K562 (cell line): Measurements from ENCODE around the gene BCL2L12. TPM values are rescaled to one million over a fixed set of nuclear protein-coding genes. Genes with fewer than 3 reads are reported as not detected.

ENCODE experiments used
- ATAC-seq: fragments of 200-7000 bp; cut with Tn5 transposase; 3 replicates; pipeline ENCODE4 v1.9.1; 2020; ENCODE audit warnings: moderate library complexity
- BruUV-seq: library from RNA; stranded (reverse); fragments of 400-500 nt; replicated peaks from 2 replicates; lab custom pipeline; 2021; lab: Mats Ljungman, UMichigan
- CTCF ChIA-PET: fragments of 300-600 bp; formaldehyde crosslinking; extraction: SDS; loops from one replicate; lab custom pipeline; 2021; ENCODE audit warnings: low intra/inter-chr PET ratio; lab: Yijun Ruan, JAX
- POLR2A ChIA-PET: fragments of 300-600, 350-650 bp; sonication (Branson Sonifier 250); formaldehyde crosslinking; extraction: SDS; loops from one replicate; lab custom pipeline; 2021; ENCODE audit warnings: antibody characterized with exemption, inconsistent platforms; lab: Yijun Ruan, JAX
- DNase-seq, 4 experiments: peaks; one replicate each; pipeline versions ENCODE4 v3.0.0 to v3.0.0-alpha.2; 2011 to 2018; ENCODE audit warnings: low spot score in 3 of 4, mixed read lengths in 3 of 4; ENCODE audit errors: extremely low read depth in 1 of 4
- FAIRE-seq: peaks from 2 replicates; lab custom pipeline; 2011; peaks lifted over from hg19 to GRCh38; lab: Jason Lieb, UNC
- H2AFZ ChIP-seq: 2 replicates; pipeline ENCODE4 v1.6.0; 2011; ENCODE audit warnings: low read depth, low read length, control low read depth, inconsistent platforms
- H3K27ac ChIP-seq: fragments of 200-600 bp; 3 replicates; pipeline ENCODE4 v1.8.0; 2011; ENCODE audit warnings: low read depth, mild to moderate bottlenecking, control low read depth, inconsistent platforms, low read length, moderate library complexity, mixed read lengths; ENCODE audit errors: extremely low read depth
- H3K27me3 ChIP-seq, 2 experiments: fragments of 300-600 bp in 1 of 2; 2 replicates in 1 of 2; 3 replicates in 1 of 2; pipeline versions ENCODE4 v1.6.0 to v1.8.0; 2011; ENCODE audit warnings: inconsistent platforms in 2 of 2, low read length in 2 of 2, mild to moderate bottlenecking in 1 of 2, mixed read lengths in 1 of 2, moderate library complexity in 1 of 2; ENCODE audit not compliant: control insufficient read depth in 2 of 2, insufficient read depth in 2 of 2
- H3K36me3 ChIP-seq: fragments of 300-600 bp; 3 replicates; pipeline ENCODE4 v1.8.0; 2011; ENCODE audit warnings: mild to moderate bottlenecking, low read length, inconsistent platforms; ENCODE audit not compliant: control insufficient read depth, insufficient read depth
- H3K4me1 ChIP-seq, 2 experiments: fragments of 200-600 bp in 1 of 2; replicated peaks in 1 of 2; 2 replicates in 1 of 2; 3 replicates in 1 of 2; pipeline versions ENCODE4 v1.5.1 to v1.8.0; 2011; ENCODE audit warnings: inconsistent platforms in 2 of 2, low read length in 2 of 2, mild to moderate bottlenecking in 1 of 2, mixed read lengths in 1 of 2, moderate library complexity in 1 of 2; ENCODE audit not compliant: control insufficient read depth in 2 of 2, insufficient read depth in 2 of 2
- H3K4me2 ChIP-seq: 2 replicates; pipeline ENCODE4 v1.6.1; 2011; ENCODE audit warnings: low read length, control low read depth, inconsistent platforms, mixed read lengths; ENCODE audit not compliant: insufficient read depth
- H3K4me3 ChIP-seq: fragments of 200-600 bp; sonication (generic), shearing (Covaris generic); 2 replicates; pipeline ENCODE4 v1.5.1; 2016; ENCODE audit warnings: control low read depth, inconsistent platforms
- H3K79me2 ChIP-seq: fragments of 200-600 bp; 3 replicates; pipeline ENCODE4 v1.8.0; 2011; ENCODE audit warnings: low read length, inconsistent platforms; ENCODE audit not compliant: control insufficient read depth, insufficient read depth
- H3K9ac ChIP-seq, 2 experiments: 2 replicates each; pipeline versions ENCODE4 v1.6.0 to v1.6.1; 2011; ENCODE audit warnings: low read depth in 2 of 2, low read length in 2 of 2, control low read depth in 1 of 2, inconsistent platforms in 1 of 2, mild to moderate bottlenecking in 1 of 2, mixed read lengths in 1 of 2; ENCODE audit not compliant: insufficient read depth in 1 of 2
- H3K9me1 ChIP-seq: one replicate; pipeline ENCODE4 v1.6.0; 2011; ENCODE audit warnings: inconsistent platforms, mild to moderate bottlenecking, low read length, moderate library complexity; ENCODE audit not compliant: control insufficient read depth, insufficient read depth
- H3K9me3 ChIP-seq: replicated peaks from 2 replicates; pipeline ENCODE4 v1.5.1; 2011; ENCODE audit warnings: low read depth, low read length, inconsistent platforms; ENCODE audit not compliant: control insufficient read depth, insufficient read depth
- H4K20me1 ChIP-seq: replicated peaks from 2 replicates; pipeline ENCODE4 v1.6.1; 2011; ENCODE audit warnings: low read length, inconsistent platforms, mixed read lengths; ENCODE audit not compliant: control insufficient read depth, insufficient read depth
- HINFP ChIP-seq: fragments of 450-650 bp; conservative IDR thresholded peaks from 2 replicates; pipeline ENCODE4 v1.6.1; 2016; ENCODE audit warnings: missing genetic modification characterization, low read depth, mild to moderate bottlenecking, control low read depth, missing compliant biosample characterization
- NFYB ChIP-seq: IDR thresholded peaks from 2 replicates; pipeline ENCODE4 v1.6.1; 2011; ENCODE audit warnings: mild to moderate bottlenecking, moderate library complexity; ENCODE audit not compliant: insufficient read length; ENCODE audit errors: extremely low read depth
- NR2C1 ChIP-seq, 2 experiments: fragments of 450-650 bp; IDR thresholded peaks; 2 replicates each; pipeline ENCODE4 v1.6.1; 2017; ENCODE audit warnings: mild to moderate bottlenecking in 2 of 2, antibody characterized with exemption in 1 of 2, inconsistent platforms in 1 of 2, missing compliant biosample characterization in 1 of 2, missing genetic modification characterization in 1 of 2
- NR2C2 ChIP-seq, 2 experiments: fragments of 200-800 bp in 1 of 2; sonication (Bioruptor generic) in 1 of 2; sonication (generic) in 1 of 2; formaldehyde crosslinking in 1 of 2; IDR thresholded peaks; 2 replicates each; pipeline versions ENCODE4 v1.6.1 to v1.8.0; 2016 to 2022; ENCODE audit warnings: mild to moderate bottlenecking in 1 of 2, missing compliant biosample characterization in 1 of 2, missing genetic modification characterization in 1 of 2, missing genetic modification reagents in 1 of 2
- ZBTB40 ChIP-seq, 2 experiments: fragments of 450-650 bp in 1 of 2; sonication (generic) in 1 of 2; formaldehyde crosslinking in 1 of 2; IDR thresholded peaks; 2 replicates each; pipeline versions ENCODE4 v1.7.1 to v1.9.0; 2016 to 2022; ENCODE audit warnings: inconsistent platforms in 1 of 2, mild to moderate bottlenecking in 1 of 2, missing genetic modification reagents in 1 of 2
- ZKSCAN3 ChIP-seq: fragments of 250-450 bp; sonication (Bioruptor Pico); IDR thresholded peaks from 2 replicates; pipeline ENCODE4 v1.4.0; 2020
- ZNF280B ChIP-seq: fragments of 250-450 bp; sonication (Bioruptor Pico); IDR thresholded peaks from 2 replicates; pipeline ENCODE4 v1.5.1; 2021; ENCODE audit warnings: mild to moderate bottlenecking
- ZNF76 ChIP-seq: fragments of 250-450 bp; sonication (Bioruptor Pico); IDR thresholded peaks from 2 replicates; pipeline ENCODE4 v1.4.0; 2020; ENCODE audit warnings: mild to moderate bottlenecking, moderate library complexity, borderline replicate concordance
- WGBS: fragments of 100-300 bp; shearing (Covaris generic); methylation state at CpG from one replicate; pipeline ENCODE4 v1.1.6; 2016; ENCODE audit warnings: low coverage, mixed read lengths; ENCODE audit not compliant: insufficient coverage; ENCODE audit errors: missing lambda C conversion rate; 5-methylcytosine and 5-hydroxymethylcytosine counted together
- in situ Hi-C: fragments of 300-500 bp; cut with MboI; formaldehyde crosslinking; loops from 4 replicates; pipeline ENCODE4 v1.15.0; 2018; ENCODE audit warnings: inconsistent platforms, mixed read lengths
- intact Hi-C: fragments of 100-400 bp; cut with micrococcal nuclease; formaldehyde crosslinking; loops from 2 replicates; pipeline ENCODE4 v1.14.2; 2022
- polyA plus RNA-seq, 8 experiments: library from polyadenylated mRNA; depleted of rRNA in 4 of 8; stranded (reverse) in 5 of 8; unstranded in 3 of 8; fragments of >200 nt; fragmentation: Nextera tagmentation in 2 of 8; fragmentation: Illumina TruSeq in 1 of 8; extraction: Ambion mirVana in 2 of 8; extraction: Trizol in 1 of 8; gene quantifications; 2 replicates each; pipeline versions ENCODE4 v1.2.1 to v1.2.3, GENCODE V29; 2011 to 2014; ENCODE audit warnings: inconsistent platforms in 1 of 8, missing spikeins in 1 of 8
- total RNA-seq, 7 experiments: library from RNA; depleted of rRNA in 6 of 7; stranded (reverse); fragments of >200 nt in 6 of 7; fragmentation: Illumina TruSeq in 2 of 7; extraction: Trizol in 2 of 7; gene quantifications; 2 replicates each; pipeline versions ENCODE4 v1.2.1 to v1.2.3, GENCODE V29; 2011 to 2021; ENCODE audit warnings: low replicate concordance in 1 of 7

BCL2L12 gene
- total and polyA plus RNA-seq, 9 of the 15 experiments (the other 6 are each of a cell fraction or from before 2014, with no cell fraction given): 7.4 to 263 (median 81.2) TPM

GRCh38 chr19:49692147-49692506 lies 26.4 kb downstream of the BCL2L12 start:
- peak overlapping the region in 1 of 2 experiments; percentile 74; a peak in 2 of 4 replicates for H3K9ac ChIP-seq
- FAIRE-seq (no peak), DNase-seq (no peak), ATAC-seq (no peak)
- WGBS: 65% methylated on average over 15 of the region's 16 CpGs
- no peak overlapping the region for H3K4me3 ChIP-seq
- no peaks in the 10 kb centered on the region for H3K9me1 ChIP-seq
- peaks cover 24% of the 10 kb centered on the region; the same call in 2 of the 3 replicates for H3K36me3 ChIP-seq
- no peaks in the 10 kb centered on the region for H4K20me1 ChIP-seq
- H3K4me2 ChIP-seq: no peak overlapping the region
- H3K4me1 ChIP-seq: peaks cover 0 to 46% of the 10 kb centered on the region in 2 experiments; a peak in 2 of 5 replicates
- CTCF ChIA-PET: no interaction called here
- no peaks in the 10 kb centered on the region for H3K27me3 ChIP-seq
- H3K9me3 ChIP-seq: no peaks in the 10 kb centered on the region
- intact Hi-C loops: no loop called here
- H3K27ac ChIP-seq: no peak overlapping the region
- H2AFZ ChIP-seq: peak overlapping the region; percentile 70
- BruUV-seq: no TSS peak
- in situ Hi-C loops: no loop called here
- POLR2A ChIA-PET: interaction anchor here (0.6 to 0.8 kb wide), 4 partner anchors 26 to 1149 kb away, joined by 3 to 6 read pairs (median 3); no protein-coding TSS in a partner anchor
- no peaks in the 10 kb centered on the region for H3K79me2 ChIP-seq
- TF ChIP-seq NR2C2 (CRISPR knock-in tag; IDR thresholded peaks at IDR 0.05) (no peak), NR2C2 (tag; IDR thresholded peaks at IDR 0.05) (peak; percentile 64), ZKSCAN3 (CRISPR knock-in tag) (no peak), ZNF76 (CRISPR knock-in tag) (no peak), NR2C1 (IDR thresholded peaks at IDR 0.05) (peak; percentile 88), NR2C1 (tag; IDR thresholded peaks at IDR 0.05) (peak; percentile 85), HINFP (tag) (no peak), ZBTB40 (IDR thresholded peaks at IDR 0.05) (peak; percentile 81), ZBTB40 (CRISPR knock-in tag; IDR thresholded peaks at IDR 0.05) (no peak), NFYB (no peak), ZNF280B (CRISPR knock-in tag) (no peak)
